Activated naive CD4-positive, alpha-beta T cell treated with anti-CD3 and anti-CD28 coated beads, Interleukin-2, amount 10 ng/mL, durations not matched to agents 7 days and 5 days (primary cell): ENCODE results near the gene BFSP1.
A peak's percentile ranks its signal among the peaks of the same experiment; 100 is the strongest.

Experiments
- CTCF ChIA-PET: fragments of 350-600 bp; sonication (Branson Sonifier 250); formaldehyde crosslinking; loops from one replicate; lab custom pipeline; 2021; ENCODE audit warnings: antibody characterized with exemption; lab: Charles Lee
- DNase-seq: peaks from one replicate; pipeline ENCODE4 v3.0.0-alpha.2; 2020
- H3K27ac Mint-ChIP-seq: one replicate; pipeline ENCODE4 v1.8.0; 2021; ENCODE audit warnings: mild to moderate bottlenecking, moderate library complexity, mixed read lengths
- H3K27me3 Mint-ChIP-seq: one replicate; pipeline ENCODE4 v1.8.0; 2021; ENCODE audit warnings: mild to moderate bottlenecking, mixed read lengths
- H3K36me3 Mint-ChIP-seq: one replicate; pipeline ENCODE4 v1.8.0; 2021; ENCODE audit warnings: mixed read lengths
- H3K4me1 Mint-ChIP-seq: one replicate; pipeline ENCODE4 v1.8.0; 2021; ENCODE audit warnings: mixed read lengths
- H3K4me3 Mint-ChIP-seq: one replicate; pipeline ENCODE4 v1.8.0; 2021; ENCODE audit warnings: mild to moderate bottlenecking, moderate library complexity, mixed read lengths
- H3K9me3 Mint-ChIP-seq: one replicate; pipeline ENCODE4 v1.8.0; 2021; ENCODE audit warnings: mixed read lengths

The BFSP1 gene

GRCh38 chr20:17523326-17523725, 7.9 kb downstream of the BFSP1 start:
- peaks cover 36% of the 10 kb centered on the region for H3K27me3 Mint-ChIP-seq
- no peaks in the 10 kb centered on the region for H3K36me3 Mint-ChIP-seq
- no peak overlapping the region for H3K4me3 Mint-ChIP-seq
- CTCF ChIA-PET, result interaction anchor here (0.6 kb wide), 1 partner anchor 412 kb away, joined by 3 read pairs; no protein-coding TSS in a partner anchor
- no peak for DNase-seq
- H3K4me1 Mint-ChIP-seq, result peaks cover 4% of the 10 kb centered on the region
- no peaks in the 10 kb centered on the region for H3K9me3 Mint-ChIP-seq
- H3K27ac Mint-ChIP-seq, result no peak overlapping the region

- no peak overlapping the region for H3K4me3 Mint-ChIP-seq
- peaks cover 40% of the 10 kb centered on the region for H3K27me3 Mint-ChIP-seq
- no peak for DNase-seq
- no peak overlapping the region for H3K27ac Mint-ChIP-seq
- CTCF ChIA-PET, result no interaction called here
- peaks cover 4% of the 10 kb centered on the region for H3K4me1 Mint-ChIP-seq
- no peaks in the 10 kb centered on the region for H3K9me3 Mint-ChIP-seq
- no peaks in the 10 kb centered on the region for H3K36me3 Mint-ChIP-seq
Observed at GRCh38 chr20:17522528-17522927, 8.7 kb downstream of the BFSP1 start.

GRCh38 chr20:17520583-17520982, 10.6 kb downstream of the BFSP1 start:
- H3K4me1 Mint-ChIP-seq, result peaks cover 11% of the 10 kb centered on the region
- no peak overlapping the region for H3K27ac Mint-ChIP-seq
- no peaks in the 10 kb centered on the region for H3K36me3 Mint-ChIP-seq
- peaks cover 42% of the 10 kb centered on the region for H3K27me3 Mint-ChIP-seq
- no peak overlapping the region for H3K4me3 Mint-ChIP-seq
- no peaks in the 10 kb centered on the region for H3K9me3 Mint-ChIP-seq
- no peak for DNase-seq
- CTCF ChIA-PET, result no interaction called here

- CTCF ChIA-PET, result no interaction called here
- Mint-ChIP-seq H3K9me3 (no peaks in the 10 kb centered on the region), H3K27me3 (peaks cover 41% of the 10 kb centered on the region), H3K4me1 (peaks cover 11% of the 10 kb centered on the region), H3K4me3 (no peak overlapping the region), H3K27ac (no peak overlapping the region), H3K36me3 (no peaks in the 10 kb centered on the region)
- DNase-seq, result no peak
Observed at GRCh38 chr20:17519606-17520285, 11.4 kb downstream of the BFSP1 start.

GRCh38 chr20:17518339-17519052, 12.7 kb downstream of the BFSP1 start:
- Mint-ChIP-seq H3K9me3 (no peaks in the 10 kb centered on the region), H3K4me1 (peaks cover 11% of the 10 kb centered on the region), H3K27ac (no peak overlapping the region), H3K27me3 (peaks cover 52% of the 10 kb centered on the region), H3K4me3 (no peak overlapping the region), H3K36me3 (no peaks in the 10 kb centered on the region)
- no peak for DNase-seq
- CTCF ChIA-PET, result no interaction called here

DNA sequence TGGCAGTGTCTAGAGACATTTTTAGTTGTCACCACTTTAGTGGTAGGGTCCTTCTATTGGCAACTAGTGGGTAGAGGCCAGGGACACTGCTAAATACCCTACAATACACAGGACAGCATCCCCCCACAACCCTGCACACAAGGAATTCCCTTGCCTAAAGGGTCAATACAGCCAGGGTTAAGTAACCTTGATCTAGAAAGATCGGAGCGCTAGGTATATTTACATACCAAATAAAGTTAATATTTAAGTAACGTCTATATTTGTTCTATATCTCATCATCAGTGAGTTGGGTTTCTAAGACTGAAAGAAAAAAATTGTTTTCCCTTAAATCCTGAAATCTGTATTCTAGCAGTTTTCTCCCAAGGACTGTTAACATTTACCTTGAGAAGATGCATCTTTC, 16.1 kb downstream of the BFSP1 start:
- no peak overlapping the region for H3K4me3 Mint-ChIP-seq
- CTCF ChIA-PET, result interaction anchor here (2.0 kb wide), 1 partner anchor 10 kb away, joined by 13 read pairs; no protein-coding TSS in a partner anchor
- no peaks in the 10 kb centered on the region for H3K9me3 Mint-ChIP-seq
- no peaks in the 10 kb centered on the region for H3K36me3 Mint-ChIP-seq
- peaks cover 20% of the 10 kb centered on the region for H3K4me1 Mint-ChIP-seq
- H3K27me3 Mint-ChIP-seq, result peaks cover 54% of the 10 kb centered on the region
- no peak overlapping the region for H3K27ac Mint-ChIP-seq
- no peak for DNase-seq

GRCh38 chr20:17513939-17514338, 17.2 kb downstream of the BFSP1 start:
- Mint-ChIP-seq H3K27ac (no peak overlapping the region), H3K9me3 (no peaks in the 10 kb centered on the region), H3K4me3 (no peak overlapping the region), H3K4me1 (peaks cover 20% of the 10 kb centered on the region), H3K27me3 (peaks cover 58% of the 10 kb centered on the region), H3K36me3 (no peaks in the 10 kb centered on the region)
- no peak for DNase-seq
- CTCF ChIA-PET, result interaction anchor here (1.6 to 2.0 kb wide), 2 partner anchors 9 to 23 kb away, joined by 5 to 13 read pairs; no protein-coding TSS in a partner anchor

DNA sequence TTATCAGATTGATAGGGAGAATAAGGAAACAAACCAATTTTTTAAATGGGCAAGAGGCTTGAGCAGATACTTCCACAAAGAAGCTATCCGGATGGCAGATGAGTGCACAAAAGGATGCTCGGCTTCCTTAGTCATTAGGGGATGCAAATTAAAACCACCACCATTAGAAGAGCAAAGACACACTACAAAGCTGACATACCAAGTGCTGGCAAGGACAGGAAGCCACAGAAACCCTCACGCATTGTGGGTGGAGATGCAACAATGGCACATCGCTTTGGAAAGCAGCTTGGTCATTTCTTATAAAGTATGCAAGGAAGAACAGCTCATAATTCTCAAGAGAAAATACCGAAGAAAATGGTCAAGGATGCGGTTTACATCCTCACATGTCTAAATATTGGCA, 19.8 kb downstream of the BFSP1 start:
- DNase-seq, result peak; percentile 33
- no peaks in the 10 kb centered on the region for H3K36me3 Mint-ChIP-seq
- H3K4me3 Mint-ChIP-seq, result no peak overlapping the region
- CTCF ChIA-PET, result interaction anchor here (1.7 kb wide), 1 partner anchor 484 kb away, joined by 5 read pairs; no protein-coding TSS in a partner anchor
- peaks cover 34% of the 10 kb centered on the region for H3K4me1 Mint-ChIP-seq
- H3K27me3 Mint-ChIP-seq, result peaks cover 60% of the 10 kb centered on the region
- H3K27ac Mint-ChIP-seq, result no peak overlapping the region
- no peaks in the 10 kb centered on the region for H3K9me3 Mint-ChIP-seq

DNA sequence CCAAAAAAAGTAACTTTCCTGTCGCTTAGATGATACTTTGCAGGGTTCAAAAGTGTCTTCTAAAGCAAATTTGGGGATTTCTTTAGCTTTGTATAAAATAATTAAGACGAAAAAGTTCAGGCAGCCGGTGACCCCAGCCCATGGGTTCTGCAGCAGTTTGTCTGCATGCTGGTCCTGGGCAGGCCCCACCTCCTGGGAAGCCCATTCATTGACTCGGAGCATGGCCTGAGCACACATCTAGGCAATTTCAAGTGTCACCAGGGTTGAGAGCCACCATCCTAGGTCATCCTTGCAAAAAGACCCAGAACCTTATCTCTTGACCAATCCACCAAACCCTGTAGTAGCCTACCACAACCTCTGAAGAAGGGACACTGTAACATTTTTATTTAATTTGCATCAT, 20.6 kb downstream of the BFSP1 start:
- no peak overlapping the region for H3K4me3 Mint-ChIP-seq
- H3K27ac Mint-ChIP-seq, result no peak overlapping the region
- CTCF ChIA-PET, result no interaction called here
- DNase-seq, result no peak
- H3K9me3 Mint-ChIP-seq, result no peaks in the 10 kb centered on the region
- peaks cover 40% of the 10 kb centered on the region for H3K4me1 Mint-ChIP-seq
- H3K27me3 Mint-ChIP-seq, result peaks cover 57% of the 10 kb centered on the region
- no peaks in the 10 kb centered on the region for H3K36me3 Mint-ChIP-seq

DNA sequence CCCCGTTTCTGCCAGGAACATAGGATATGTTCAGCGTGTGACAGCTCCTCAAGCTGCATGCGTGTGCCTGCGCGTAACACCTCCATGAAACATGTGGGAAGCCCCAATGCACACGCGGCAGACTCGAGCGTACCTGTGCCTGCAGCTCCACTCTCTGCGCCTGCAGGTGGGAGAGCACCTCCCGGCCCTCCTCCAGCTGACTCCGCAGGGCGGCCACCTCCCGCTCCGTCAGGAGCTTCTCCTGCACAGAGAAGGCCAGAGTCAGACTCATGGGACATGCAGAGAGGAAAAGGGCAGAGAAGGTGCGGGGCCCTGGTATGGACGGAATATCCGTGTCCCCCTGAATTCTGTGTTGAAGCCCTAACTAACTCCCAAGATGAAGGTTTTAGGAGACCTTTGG, 22.4 kb downstream of the BFSP1 start:
- no peak for DNase-seq
- Mint-ChIP-seq H3K27me3 (peaks cover 46% of the 10 kb centered on the region), H3K4me1 (peaks cover 58% of the 10 kb centered on the region), H3K4me3 (no peak overlapping the region), H3K36me3 (no peaks in the 10 kb centered on the region), H3K27ac (no peak overlapping the region), H3K9me3 (peaks cover 2% of the 10 kb centered on the region)
- CTCF ChIA-PET, result interaction anchor here (0.6 to 1.1 kb wide), 2 partner anchors 23 to 28 kb away, joined by 3 read pairs; partner anchors contain the start of gene BFSP1

- DNase-seq, result no peak
- CTCF ChIA-PET, result no interaction called here
- Mint-ChIP-seq H3K4me1 (peaks cover 69% of the 10 kb centered on the region), H3K27ac (no peak overlapping the region), H3K9me3 (peaks cover 2% of the 10 kb centered on the region), H3K36me3 (peaks cover 2% of the 10 kb centered on the region), H3K27me3 (peaks cover 37% of the 10 kb centered on the region), H3K4me3 (no peak overlapping the region)
Observed at GRCh38 chr20:17507531-17507930, 23.6 kb downstream of the BFSP1 start.

DNA sequence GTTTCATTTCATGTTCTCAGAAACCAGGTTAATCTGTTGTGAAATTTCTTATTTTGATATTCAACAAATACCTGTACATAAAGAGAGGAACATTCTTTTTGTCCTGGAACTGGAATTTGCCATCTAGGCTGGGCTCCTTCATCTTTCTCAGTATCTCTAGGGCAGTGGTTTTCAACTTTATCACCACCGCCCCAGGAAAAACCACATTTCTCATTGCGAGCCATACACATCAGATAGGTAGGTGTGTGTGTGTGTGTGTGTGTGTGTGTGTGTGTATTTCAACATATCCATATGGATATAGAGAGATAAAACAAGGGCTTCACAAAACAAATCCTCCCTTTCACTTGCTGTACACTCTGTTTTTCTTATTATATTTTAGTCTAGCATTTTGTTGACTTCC, 24.1 kb downstream of the BFSP1 start:
- Mint-ChIP-seq H3K9me3 (peaks cover 2% of the 10 kb centered on the region), H3K4me1 (peaks cover 72% of the 10 kb centered on the region), H3K27ac (no peak overlapping the region), H3K27me3 (peaks cover 37% of the 10 kb centered on the region), H3K36me3 (peaks cover 2% of the 10 kb centered on the region), H3K4me3 (no peak overlapping the region)
- DNase-seq, result no peak
- CTCF ChIA-PET, result interaction anchor here (0.9 kb wide), 1 partner anchor 23 kb away, joined by 3 read pairs; no protein-coding TSS in a partner anchor

DNA sequence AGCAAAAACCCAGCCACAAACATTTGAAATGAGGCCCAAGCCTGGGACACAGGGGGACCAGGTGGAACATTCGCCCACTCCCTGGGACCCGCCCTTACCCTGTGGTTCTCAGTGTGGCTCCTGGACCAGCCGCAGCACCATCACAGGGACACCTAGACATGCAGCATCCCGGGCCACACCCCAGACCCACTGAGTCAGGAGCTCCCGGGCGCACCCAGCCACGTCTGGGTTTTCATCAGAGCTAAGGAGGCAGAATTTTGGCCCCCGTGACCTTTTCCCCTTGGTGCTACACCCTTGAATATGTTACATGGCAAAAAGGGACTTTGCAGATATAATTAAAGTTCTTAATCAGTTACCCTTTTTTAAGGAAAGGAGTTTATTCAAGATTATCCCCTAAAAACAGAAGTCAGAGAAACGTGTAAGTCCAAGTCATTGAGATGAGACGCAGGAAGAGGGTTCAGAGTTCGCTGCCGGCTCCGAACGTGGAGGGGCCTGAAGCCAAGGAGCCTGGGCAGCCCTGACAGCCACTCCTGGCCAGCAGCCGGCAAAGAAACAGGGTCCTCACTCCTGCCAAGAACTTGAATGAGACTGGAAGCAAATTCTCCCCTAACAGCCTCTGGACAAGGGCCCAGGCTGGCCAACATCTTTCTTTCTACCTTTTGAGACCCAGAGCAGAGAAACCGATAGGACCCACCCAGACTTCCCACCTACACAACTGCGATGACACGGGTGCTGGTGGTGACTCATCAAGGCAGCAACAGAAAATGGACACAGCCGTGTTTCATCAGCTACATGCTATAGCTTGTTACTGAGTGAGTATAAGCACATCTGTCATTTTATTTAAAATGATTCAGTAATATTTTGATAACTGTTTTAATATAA, 25.3 kb downstream of the BFSP1 start:
- CTCF ChIA-PET, result interaction anchor here (0.9 to 3.3 kb wide), 19 partner anchors 8 to 514 kb away, joined by 3 to 18 read pairs (median 8); partner anchors contain the start of genes BFSP1, DSTN and RRBP1
- Mint-ChIP-seq H3K4me1 (peaks cover 66% of the 10 kb centered on the region), H3K27me3 (peaks cover 47% of the 10 kb centered on the region), H3K27ac (peak overlapping the region; percentile 93), H3K36me3 (peaks cover 2% of the 10 kb centered on the region), H3K4me3 (peak overlapping the region; percentile 84), H3K9me3 (peaks cover 2% of the 10 kb centered on the region)
- peak; percentile 45 for DNase-seq
